SK-N-SH (cell line): ENCODE results near the gene EXOC3L1. TPM values are rescaled to one million over a fixed set of nuclear protein-coding genes. Genes with fewer than 3 reads are reported as not detected.

Experiments used
- CTCF ChIA-PET: fragments of 300-600, 350-600 bp; formaldehyde crosslinking; extraction: SDS; loops from one replicate; lab custom pipeline; 2021; lab: Yijun Ruan, JAX
- POLR2A ChIA-PET: fragments of 350-600 bp; sonication (Branson Sonifier 250); formaldehyde crosslinking; extraction: SDS; loops from one replicate; lab custom pipeline; 2020; ENCODE audit warnings: antibody characterized with exemption, inconsistent platforms; lab: Yijun Ruan, JAX
- DNase-seq: peaks from one replicate; pipeline ENCODE4 v3.0.0; 2012
- H2AFZ ChIP-seq: fragments of 200-600 bp; sonication (generic); 2 replicates; pipeline ENCODE4 v1.8.1; 2016; ENCODE audit warnings: antibody characterized with exemption, mild to moderate bottlenecking, low read depth
- H3F3A ChIP-seq: fragments of 200-600 bp; sonication (generic); replicated peaks from 2 replicates; pipeline ENCODE3; 2016; ENCODE audit warnings: antibody characterized with exemption, mild to moderate bottlenecking; ENCODE audit not compliant: insufficient read depth
- H3K27ac ChIP-seq, 2 experiments: fragments of 200-500 bp in 1 of 2; fragments of 200-600 bp in 1 of 2; sonication (Bioruptor generic) in 1 of 2; sonication (generic), shearing (Covaris generic) in 1 of 2; 2 replicates each; pipeline versions ENCODE4 v1.5.1 to v1.6.1; 2014 to 2016; ENCODE audit warnings: low read depth in 2 of 2, inconsistent platforms in 1 of 2, low read length in 1 of 2, mild to moderate bottlenecking in 1 of 2, mixed read lengths in 1 of 2
- H3K27me3 ChIP-seq: fragments of 200-600 bp; sonication (generic), shearing (Covaris generic); 2 replicates; pipeline ENCODE4 v1.6.1; 2016; ENCODE audit warnings: mixed run types; ENCODE audit not compliant: insufficient read depth
- H3K36me3 ChIP-seq, 2 experiments: fragments of 200-500 bp in 1 of 2; fragments of 200-600 bp in 1 of 2; sonication (Bioruptor generic) in 1 of 2; sonication (generic) in 1 of 2; replicated peaks in 1 of 2; 2 replicates each; pipeline versions ENCODE3 to v1.5.1; 2014 to 2016; ENCODE audit warnings: low read length in 1 of 2, mild to moderate bottlenecking in 1 of 2; ENCODE audit not compliant: insufficient read depth in 2 of 2, control insufficient read depth in 1 of 2
- H3K4me1 ChIP-seq, 2 experiments: fragments of 200-500 bp in 1 of 2; fragments of 200-600 bp in 1 of 2; sonication (Bioruptor generic) in 1 of 2; sonication (generic), shearing (Covaris generic) in 1 of 2; 2 replicates each; pipeline versions ENCODE4 v1.5.1 to v1.6.1; 2014 to 2016; ENCODE audit warnings: low read depth in 1 of 2, low read length in 1 of 2, mixed run types in 1 of 2; ENCODE audit not compliant: insufficient read depth in 2 of 2, control insufficient read depth in 1 of 2
- H3K4me2 ChIP-seq: fragments of 200-600 bp; sonication (generic), shearing (Covaris generic); 2 replicates; pipeline ENCODE4 v1.6.1; 2017; ENCODE audit warnings: mixed run types
- H3K4me3 ChIP-seq, 2 experiments: fragments of 200-500 bp in 1 of 2; fragments of 200-600 bp in 1 of 2; sonication (Bioruptor generic) in 1 of 2; sonication (generic), shearing (Covaris generic) in 1 of 2; 2 replicates each; pipeline versions ENCODE4 v1.5.1 to v1.8.1; 2014 to 2016; ENCODE audit warnings: low read depth in 2 of 2, inconsistent platforms in 1 of 2, low read length in 1 of 2, mild to moderate bottlenecking in 1 of 2, mixed read lengths in 1 of 2, moderate library complexity in 1 of 2
- H3K79me2 ChIP-seq: fragments of 200-600 bp; sonication (generic); 2 replicates; pipeline ENCODE4 v1.8.1; 2017; ENCODE audit warnings: mild to moderate bottlenecking; ENCODE audit not compliant: insufficient read depth
- H3K9ac ChIP-seq: fragments of 200-600 bp; sonication (generic); 2 replicates; pipeline ENCODE4 v1.6.1; 2017; ENCODE audit warnings: mixed run types
- H3K9me2 ChIP-seq: fragments of 200-600 bp; sonication (generic); 2 replicates; pipeline ENCODE4 v1.6.1; 2017; ENCODE audit warnings: mixed run types
- H3K9me3 ChIP-seq: fragments of 200-600 bp; sonication (generic); 2 replicates; pipeline ENCODE4 v1.6.1; 2017; ENCODE audit warnings: mixed run types, mild to moderate bottlenecking, moderate library complexity
- H4K20me1 ChIP-seq: fragments of 200-600 bp; sonication (generic); 2 replicates; pipeline ENCODE4 v1.6.1; 2017; ENCODE audit warnings: mild to moderate bottlenecking, mixed run types; ENCODE audit not compliant: insufficient read depth
- ELF1 ChIP-seq: IDR thresholded peaks from 2 replicates; pipeline ENCODE4 v1.4.0; 2012
- FOSL2 ChIP-seq: IDR thresholded peaks from 2 replicates; pipeline ENCODE4 v1.4.0; 2012; ENCODE audit warnings: low read depth, mild to moderate bottlenecking, moderate library complexity, borderline replicate concordance
- FOXM1 ChIP-seq: IDR thresholded peaks from 2 replicates; pipeline ENCODE4 v1.4.0; 2012; ENCODE audit warnings: low read depth, mild to moderate bottlenecking
- GABPA ChIP-seq: IDR thresholded peaks from 2 replicates; pipeline ENCODE4 v1.4.0; 2012; ENCODE audit warnings: low read depth, mild to moderate bottlenecking
- GATA2 ChIP-seq: sonication (generic); formaldehyde crosslinking; IDR thresholded peaks from 2 replicates; pipeline ENCODE4 v1.5.0; 2020; ENCODE audit warnings: mild to moderate bottlenecking, missing genetic modification reagents
- JUND ChIP-seq: IDR thresholded peaks from 2 replicates; pipeline ENCODE4 v1.4.0; 2012
- MEF2A ChIP-seq: IDR thresholded peaks from 2 replicates; pipeline ENCODE4 v1.4.0; 2012; ENCODE audit warnings: low read depth, borderline replicate concordance
- MXI1 ChIP-seq: IDR thresholded peaks from 2 replicates; pipeline ENCODE4 v1.6.1; 2012; ENCODE audit warnings: mild to moderate bottlenecking, low read depth, low read length, improper control_type of control experiment
- NFIC ChIP-seq: IDR thresholded peaks from 2 replicates; pipeline ENCODE4 v1.4.0; 2012; ENCODE audit warnings: borderline replicate concordance
- POLR2AphosphoS5 ChIP-seq: IDR thresholded peaks from 2 replicates; pipeline ENCODE4 v1.6.1; 2012; ENCODE audit warnings: low read depth, low read length
- RAD21 ChIP-seq: IDR thresholded peaks from 2 replicates; pipeline ENCODE4 v1.6.1; 2012; ENCODE audit warnings: mild to moderate bottlenecking, low read length
- RCOR1 ChIP-seq: fragments of 150-350 bp; IDR thresholded peaks from 2 replicates; pipeline ENCODE4 v1.6.1; 2017; ENCODE audit warnings: antibody characterized with exemption, low read length
- RXRA ChIP-seq: IDR thresholded peaks from 2 replicates; pipeline ENCODE4 v1.4.0; 2012; ENCODE audit warnings: low read depth, mild to moderate bottlenecking, borderline replicate concordance
- TCF12 ChIP-seq: IDR thresholded peaks from 2 replicates; pipeline ENCODE4 v1.4.0; 2012
- YY1 ChIP-seq: IDR thresholded peaks from 2 replicates; pipeline ENCODE4 v1.4.0; 2012; ENCODE audit warnings: low read depth, mild to moderate bottlenecking
- WGBS: methylation state at CpG from one replicate; pipeline ENCODE4 v1.1.6; 2017; ENCODE audit warnings: low lambda C conversion rate; 5-methylcytosine and 5-hydroxymethylcytosine counted together
- polyA plus RNA-seq, 3 experiments: library from polyadenylated mRNA; depleted of rRNA; stranded (reverse); fragments of >200 nt; gene quantifications; 2 replicates each; pipeline ENCODE4 v1.2.3, GENCODE V29; 2012
- TF ChIP-seq, protein P1 (sequence below): IDR thresholded peaks from 2 replicates; pipeline ENCODE4 v1.4.0; 2012; ENCODE audit warnings: low read depth, borderline replicate concordance
- TF ChIP-seq, protein P2 (sequence below): IDR thresholded peaks from 2 replicates; pipeline ENCODE4 v1.6.1; 2012; ENCODE audit warnings: mild to moderate bottlenecking, low read depth, low read length, moderate library complexity
- TF ChIP-seq, protein P3 (sequence below): fragments of 150-350 bp; IDR thresholded peaks from 2 replicates; pipeline ENCODE4 v1.6.1; 2017; ENCODE audit warnings: antibody characterized with exemption, low read length, low read depth, borderline replicate concordance
- TF ChIP-seq, protein P4 (sequence below): IDR thresholded peaks from 2 replicates; pipeline ENCODE4 v1.4.0; 2012; ENCODE audit warnings: low read depth, borderline replicate concordance
- TF ChIP-seq, protein P5 (sequence below): fragments of 200-600 bp; sonication (generic); IDR thresholded peaks from 2 replicates; pipeline ENCODE4 v1.6.1; 2017; ENCODE audit warnings: antibody characterized with exemption, mild to moderate bottlenecking, moderate library complexity

The EXOC3L1 gene
- polyA plus RNA-seq, 1 of the 3 experiments (the other 2 are of a cell fraction), result 0.46 TPM

DNA sequence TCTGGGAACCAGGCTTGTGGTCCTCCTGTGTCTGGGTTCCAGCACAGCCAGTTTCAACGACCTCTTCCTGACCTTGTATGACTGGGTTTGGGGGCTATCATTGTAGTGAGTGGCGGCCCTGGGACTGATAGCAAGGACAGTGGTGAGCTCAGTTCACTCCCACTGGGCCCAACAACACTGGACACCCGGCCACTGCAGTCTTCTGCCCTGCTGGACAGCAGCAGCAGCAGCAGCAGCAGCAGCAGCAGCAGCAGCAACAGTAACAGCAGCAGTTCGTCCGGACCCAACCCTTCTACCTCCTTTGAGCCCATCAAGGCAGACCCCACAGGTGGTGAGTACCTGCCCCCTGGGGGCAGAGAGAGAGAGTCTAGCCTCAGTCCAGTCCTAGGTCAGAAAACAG is 5.7 kb upstream of the EXOC3L1 start:
- POLR2A ChIA-PET, result no interaction called here
- CTCF ChIA-PET, result interaction anchor here (0.7 to 0.8 kb wide), 2 partner anchors 12 to 14 kb away, joined by 3 read pairs; no protein-coding TSS in a partner anchor
- H3K9ac ChIP-seq, result no peak overlapping the region
- TF ChIP-seq YY1 (no peak), GATA2 (CRISPR knock-in tag) (no peak)
- no peaks in the 10 kb centered on the region for H3K27me3 ChIP-seq
- 94% methylated on average over 2 of the region's 5 CpGs for WGBS
- peaks cover 31% of the 10 kb centered on the region for H3F3A ChIP-seq
- peaks cover 34 to 67% of the 10 kb centered on the region in 2 experiments for H3K36me3 ChIP-seq
- peaks cover 8 to 25% of the 10 kb centered on the region in 2 experiments; a peak in 3 of 4 replicates for H3K4me1 ChIP-seq
- DNase-seq, result no peak
- no peak overlapping the region for H3K27ac ChIP-seq
- no peak overlapping the region for H3K4me3 ChIP-seq
- peaks cover 50% of the 10 kb centered on the region for H3K79me2 ChIP-seq
- no peaks in the 10 kb centered on the region for H3K9me3 ChIP-seq
- no peaks in the 10 kb centered on the region for H3K9me2 ChIP-seq
- peaks cover 21% of the 10 kb centered on the region for H4K20me1 ChIP-seq
- no peak overlapping the region for H2AFZ ChIP-seq
- H3K4me2 ChIP-seq, result no peak overlapping the region

DNA sequence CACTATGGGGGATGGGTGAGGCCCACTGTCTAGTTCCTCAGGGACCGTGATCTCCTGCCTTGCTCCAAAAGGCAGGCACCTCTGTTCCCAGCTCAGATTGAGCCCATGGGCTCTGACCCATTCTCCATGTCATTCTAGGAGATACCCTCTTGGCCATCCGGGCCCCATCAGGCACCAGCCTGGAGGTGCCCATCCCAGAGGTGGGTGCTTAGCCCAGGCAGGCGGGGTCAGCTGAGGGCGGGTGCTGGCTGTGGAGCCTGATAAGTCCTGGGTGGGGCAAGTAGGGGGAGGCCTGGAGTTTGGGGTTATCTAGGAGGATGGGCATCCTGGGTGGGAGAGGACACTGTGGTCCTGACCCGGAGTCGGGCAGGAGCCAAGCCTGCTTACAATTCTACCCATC is 4.3 kb upstream of the EXOC3L1 start:
- CTCF ChIA-PET, result interaction anchor here (0.9 to 1.8 kb wide), 3 partner anchors 9 to 39 kb away, joined by 3 to 8 read pairs (median 3); no protein-coding TSS in a partner anchor
- Histone ChIP-seq H3K4me2 (peak overlapping the region; percentile 100), H3K27ac (no peak overlapping the region; a peak in 1 of 4 replicates)

More for the DNA sequence above, 4.3 kb upstream of the EXOC3L1 start:
- peaks cover 8 to 25% of the 10 kb centered on the region in 2 experiments; a peak in 3 of 4 replicates for H3K4me1 ChIP-seq
- no peaks in the 10 kb centered on the region for H3K9me3 ChIP-seq
- no peak for TF ChIP-seq FOXM1
- no peak for TF ChIP-seq RCOR1
- no peak for TF ChIP-seq JUND
- no peak for TF ChIP-seq POLR2AphosphoS5
- no peak for TF ChIP-seq TCF12
- no peak for TF ChIP-seq MEF2A
- TF ChIP-seq NFIC, result no peak
- TF ChIP-seq, protein P1, sequence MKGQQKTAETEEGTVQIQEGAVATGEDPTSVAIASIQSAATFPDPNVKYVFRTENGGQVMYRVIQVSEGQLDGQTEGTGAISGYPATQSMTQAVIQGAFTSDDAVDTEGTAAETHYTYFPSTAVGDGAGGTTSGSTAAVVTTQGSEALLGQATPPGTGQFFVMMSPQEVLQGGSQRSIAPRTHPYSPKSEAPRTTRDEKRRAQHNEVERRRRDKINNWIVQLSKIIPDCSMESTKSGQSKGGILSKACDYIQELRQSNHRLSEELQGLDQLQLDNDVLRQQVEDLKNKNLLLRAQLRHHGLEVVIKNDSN, result no peak
- TF ChIP-seq, protein P2, sequence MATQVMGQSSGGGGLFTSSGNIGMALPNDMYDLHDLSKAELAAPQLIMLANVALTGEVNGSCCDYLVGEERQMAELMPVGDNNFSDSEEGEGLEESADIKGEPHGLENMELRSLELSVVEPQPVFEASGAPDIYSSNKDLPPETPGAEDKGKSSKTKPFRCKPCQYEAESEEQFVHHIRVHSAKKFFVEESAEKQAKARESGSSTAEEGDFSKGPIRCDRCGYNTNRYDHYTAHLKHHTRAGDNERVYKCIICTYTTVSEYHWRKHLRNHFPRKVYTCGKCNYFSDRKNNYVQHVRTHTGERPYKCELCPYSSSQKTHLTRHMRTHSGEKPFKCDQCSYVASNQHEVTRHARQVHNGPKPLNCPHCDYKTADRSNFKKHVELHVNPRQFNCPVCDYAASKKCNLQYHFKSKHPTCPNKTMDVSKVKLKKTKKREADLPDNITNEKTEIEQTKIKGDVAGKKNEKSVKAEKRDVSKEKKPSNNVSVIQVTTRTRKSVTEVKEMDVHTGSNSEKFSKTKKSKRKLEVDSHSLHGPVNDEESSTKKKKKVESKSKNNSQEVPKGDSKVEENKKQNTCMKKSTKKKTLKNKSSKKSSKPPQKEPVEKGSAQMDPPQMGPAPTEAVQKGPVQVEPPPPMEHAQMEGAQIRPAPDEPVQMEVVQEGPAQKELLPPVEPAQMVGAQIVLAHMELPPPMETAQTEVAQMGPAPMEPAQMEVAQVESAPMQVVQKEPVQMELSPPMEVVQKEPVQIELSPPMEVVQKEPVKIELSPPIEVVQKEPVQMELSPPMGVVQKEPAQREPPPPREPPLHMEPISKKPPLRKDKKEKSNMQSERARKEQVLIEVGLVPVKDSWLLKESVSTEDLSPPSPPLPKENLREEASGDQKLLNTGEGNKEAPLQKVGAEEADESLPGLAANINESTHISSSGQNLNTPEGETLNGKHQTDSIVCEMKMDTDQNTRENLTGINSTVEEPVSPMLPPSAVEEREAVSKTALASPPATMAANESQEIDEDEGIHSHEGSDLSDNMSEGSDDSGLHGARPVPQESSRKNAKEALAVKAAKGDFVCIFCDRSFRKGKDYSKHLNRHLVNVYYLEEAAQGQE, result no peak
- no peak for TF ChIP-seq GABPA
- no peak for TF ChIP-seq RAD21
- TF ChIP-seq MXI1, result no peak
- TF ChIP-seq, protein P3, sequence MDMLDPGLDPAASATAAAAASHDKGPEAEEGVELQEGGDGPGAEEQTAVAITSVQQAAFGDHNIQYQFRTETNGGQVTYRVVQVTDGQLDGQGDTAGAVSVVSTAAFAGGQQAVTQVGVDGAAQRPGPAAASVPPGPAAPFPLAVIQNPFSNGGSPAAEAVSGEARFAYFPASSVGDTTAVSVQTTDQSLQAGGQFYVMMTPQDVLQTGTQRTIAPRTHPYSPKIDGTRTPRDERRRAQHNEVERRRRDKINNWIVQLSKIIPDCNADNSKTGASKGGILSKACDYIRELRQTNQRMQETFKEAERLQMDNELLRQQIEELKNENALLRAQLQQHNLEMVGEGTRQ, result no peak
- TF ChIP-seq ELF1, result no peak
- TF ChIP-seq GATA2 (CRISPR knock-in tag), result no peak
- TF ChIP-seq, protein P4, sequence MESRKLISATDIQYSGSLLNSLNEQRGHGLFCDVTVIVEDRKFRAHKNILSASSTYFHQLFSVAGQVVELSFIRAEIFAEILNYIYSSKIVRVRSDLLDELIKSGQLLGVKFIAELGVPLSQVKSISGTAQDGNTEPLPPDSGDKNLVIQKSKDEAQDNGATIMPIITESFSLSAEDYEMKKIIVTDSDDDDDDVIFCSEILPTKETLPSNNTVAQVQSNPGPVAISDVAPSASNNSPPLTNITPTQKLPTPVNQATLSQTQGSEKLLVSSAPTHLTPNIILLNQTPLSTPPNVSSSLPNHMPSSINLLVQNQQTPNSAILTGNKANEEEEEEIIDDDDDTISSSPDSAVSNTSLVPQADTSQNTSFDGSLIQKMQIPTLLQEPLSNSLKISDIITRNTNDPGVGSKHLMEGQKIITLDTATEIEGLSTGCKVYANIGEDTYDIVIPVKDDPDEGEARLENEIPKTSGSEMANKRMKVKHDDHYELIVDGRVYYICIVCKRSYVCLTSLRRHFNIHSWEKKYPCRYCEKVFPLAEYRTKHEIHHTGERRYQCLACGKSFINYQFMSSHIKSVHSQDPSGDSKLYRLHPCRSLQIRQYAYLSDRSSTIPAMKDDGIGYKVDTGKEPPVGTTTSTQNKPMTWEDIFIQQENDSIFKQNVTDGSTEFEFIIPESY, result no peak
- TF ChIP-seq, protein P5, sequence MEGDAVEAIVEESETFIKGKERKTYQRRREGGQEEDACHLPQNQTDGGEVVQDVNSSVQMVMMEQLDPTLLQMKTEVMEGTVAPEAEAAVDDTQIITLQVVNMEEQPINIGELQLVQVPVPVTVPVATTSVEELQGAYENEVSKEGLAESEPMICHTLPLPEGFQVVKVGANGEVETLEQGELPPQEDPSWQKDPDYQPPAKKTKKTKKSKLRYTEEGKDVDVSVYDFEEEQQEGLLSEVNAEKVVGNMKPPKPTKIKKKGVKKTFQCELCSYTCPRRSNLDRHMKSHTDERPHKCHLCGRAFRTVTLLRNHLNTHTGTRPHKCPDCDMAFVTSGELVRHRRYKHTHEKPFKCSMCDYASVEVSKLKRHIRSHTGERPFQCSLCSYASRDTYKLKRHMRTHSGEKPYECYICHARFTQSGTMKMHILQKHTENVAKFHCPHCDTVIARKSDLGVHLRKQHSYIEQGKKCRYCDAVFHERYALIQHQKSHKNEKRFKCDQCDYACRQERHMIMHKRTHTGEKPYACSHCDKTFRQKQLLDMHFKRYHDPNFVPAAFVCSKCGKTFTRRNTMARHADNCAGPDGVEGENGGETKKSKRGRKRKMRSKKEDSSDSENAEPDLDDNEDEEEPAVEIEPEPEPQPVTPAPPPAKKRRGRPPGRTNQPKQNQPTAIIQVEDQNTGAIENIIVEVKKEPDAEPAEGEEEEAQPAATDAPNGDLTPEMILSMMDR, result no peak
- no peak for TF ChIP-seq FOSL2
- TF ChIP-seq RXRA, result no peak
- TF ChIP-seq YY1, result no peak
- H3K79me2 ChIP-seq, result peaks cover 50% of the 10 kb centered on the region
- POLR2A ChIA-PET, result interaction anchor here (0.7 to 2.9 kb wide), 2 partner anchors 13 to 21 kb away, joined by 3 to 8 read pairs; no protein-coding TSS in a partner anchor
- peaks cover 31% of the 10 kb centered on the region for H3F3A ChIP-seq
- no peak overlapping the region for H3K4me3 ChIP-seq
- no peak overlapping the region for H3K9ac ChIP-seq
- H2AFZ ChIP-seq, result no peak overlapping the region
- H4K20me1 ChIP-seq, result peaks cover 21% of the 10 kb centered on the region
- no peak for DNase-seq
- no peaks in the 10 kb centered on the region for H3K27me3 ChIP-seq
- 96% methylated on average over 4 of the region's 6 CpGs for WGBS
- no peaks in the 10 kb centered on the region for H3K9me2 ChIP-seq
- H3K36me3 ChIP-seq, result peaks cover 34 to 60% of the 10 kb centered on the region in 2 experiments
